GM06990 (cell line): ENCODE data around the gene TICAM1.
"Not testable (repeated sequence)": the region's sequence is repeated elsewhere in the genome, so short reads cannot be mapped to it uniquely, and the experiment has no call there.

Source experiments
- DNase-seq: peaks from one replicate; pipeline ENCODE4 v3.0.0-alpha.2; 2011; ENCODE audit not compliant: insufficient read length; ENCODE audit errors: extremely low read depth
- H3K27me3 ChIP-seq: replicated peaks from 2 replicates; pipeline ENCODE4 v1.6.0; 2011; ENCODE audit warnings: low read length; ENCODE audit not compliant: control insufficient read depth, insufficient read depth
- H3K36me3 ChIP-seq: 2 replicates; pipeline ENCODE4 v1.5.1; 2011; ENCODE audit warnings: low read length; ENCODE audit not compliant: control insufficient read depth, insufficient read depth
- H3K4me3 ChIP-seq: replicated peaks from 2 replicates; pipeline ENCODE4 v1.5.1; 2011; ENCODE audit warnings: low read depth, mild to moderate bottlenecking, control low read depth, low read length
- TF ChIP-seq, protein P1 (sequence below): IDR thresholded peaks from 2 replicates; pipeline ENCODE4 v1.5.1; 2011; ENCODE audit warnings: low read length, control low read depth, mild to moderate bottlenecking, inconsistent platforms; ENCODE audit not compliant: insufficient read depth, poor library complexity, severe bottlenecking

Gene TICAM1

DNA sequence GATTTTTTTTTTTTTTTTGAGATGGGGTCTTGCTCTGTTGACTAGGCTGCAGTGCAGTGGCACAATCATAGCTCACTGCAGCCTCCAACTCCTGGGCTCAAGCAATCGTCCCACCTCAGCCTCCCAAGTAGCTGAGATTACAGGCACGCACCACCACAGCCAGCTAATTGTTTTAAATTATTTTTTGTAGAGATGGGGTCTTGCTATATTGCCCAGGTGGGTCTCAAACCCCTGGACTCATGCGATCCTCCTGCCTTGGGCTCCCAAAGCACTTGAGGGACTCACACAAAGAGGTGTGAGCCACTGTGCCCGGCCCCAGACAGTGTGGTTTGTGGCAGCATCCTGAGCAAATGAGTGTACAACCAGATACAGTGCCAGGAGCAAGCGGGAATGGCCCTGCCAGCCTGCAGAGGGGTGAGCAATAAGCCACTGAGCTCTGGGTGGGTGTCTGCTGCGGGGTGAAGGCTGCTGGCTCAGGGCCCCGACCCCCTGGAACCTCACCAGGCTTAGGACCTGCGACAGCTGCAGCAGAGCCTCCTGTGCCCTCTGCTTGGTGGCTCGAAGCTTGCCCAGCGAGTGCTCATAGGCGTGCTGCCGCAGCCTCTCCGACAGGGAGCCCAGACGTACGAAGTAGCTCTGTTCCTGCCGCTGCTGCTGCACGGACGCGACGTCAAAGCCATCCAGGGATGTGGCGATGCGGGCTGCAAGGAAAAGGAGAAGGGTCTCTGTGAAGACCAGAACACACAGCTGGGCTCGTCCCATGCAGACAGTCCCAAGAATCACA is 15.9 kb upstream of the TICAM1 start:
- no peak overlapping the region for H3K4me3 ChIP-seq
- TF ChIP-seq, protein P1, sequence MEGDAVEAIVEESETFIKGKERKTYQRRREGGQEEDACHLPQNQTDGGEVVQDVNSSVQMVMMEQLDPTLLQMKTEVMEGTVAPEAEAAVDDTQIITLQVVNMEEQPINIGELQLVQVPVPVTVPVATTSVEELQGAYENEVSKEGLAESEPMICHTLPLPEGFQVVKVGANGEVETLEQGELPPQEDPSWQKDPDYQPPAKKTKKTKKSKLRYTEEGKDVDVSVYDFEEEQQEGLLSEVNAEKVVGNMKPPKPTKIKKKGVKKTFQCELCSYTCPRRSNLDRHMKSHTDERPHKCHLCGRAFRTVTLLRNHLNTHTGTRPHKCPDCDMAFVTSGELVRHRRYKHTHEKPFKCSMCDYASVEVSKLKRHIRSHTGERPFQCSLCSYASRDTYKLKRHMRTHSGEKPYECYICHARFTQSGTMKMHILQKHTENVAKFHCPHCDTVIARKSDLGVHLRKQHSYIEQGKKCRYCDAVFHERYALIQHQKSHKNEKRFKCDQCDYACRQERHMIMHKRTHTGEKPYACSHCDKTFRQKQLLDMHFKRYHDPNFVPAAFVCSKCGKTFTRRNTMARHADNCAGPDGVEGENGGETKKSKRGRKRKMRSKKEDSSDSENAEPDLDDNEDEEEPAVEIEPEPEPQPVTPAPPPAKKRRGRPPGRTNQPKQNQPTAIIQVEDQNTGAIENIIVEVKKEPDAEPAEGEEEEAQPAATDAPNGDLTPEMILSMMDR = no peak
- H3K27me3 ChIP-seq = no peaks in the 10 kb centered on the region
- peaks cover 13% of the 10 kb centered on the region for H3K36me3 ChIP-seq
- no peak for DNase-seq

- H3K4me3 ChIP-seq, DNase-seq, H3K36me3 ChIP-seq, H3K27me3 ChIP-seq: not testable (repeated sequence)
Observed at GRCh38 chr19:4845975-4846374, 14.5 kb upstream of the TICAM1 start.

DNA sequence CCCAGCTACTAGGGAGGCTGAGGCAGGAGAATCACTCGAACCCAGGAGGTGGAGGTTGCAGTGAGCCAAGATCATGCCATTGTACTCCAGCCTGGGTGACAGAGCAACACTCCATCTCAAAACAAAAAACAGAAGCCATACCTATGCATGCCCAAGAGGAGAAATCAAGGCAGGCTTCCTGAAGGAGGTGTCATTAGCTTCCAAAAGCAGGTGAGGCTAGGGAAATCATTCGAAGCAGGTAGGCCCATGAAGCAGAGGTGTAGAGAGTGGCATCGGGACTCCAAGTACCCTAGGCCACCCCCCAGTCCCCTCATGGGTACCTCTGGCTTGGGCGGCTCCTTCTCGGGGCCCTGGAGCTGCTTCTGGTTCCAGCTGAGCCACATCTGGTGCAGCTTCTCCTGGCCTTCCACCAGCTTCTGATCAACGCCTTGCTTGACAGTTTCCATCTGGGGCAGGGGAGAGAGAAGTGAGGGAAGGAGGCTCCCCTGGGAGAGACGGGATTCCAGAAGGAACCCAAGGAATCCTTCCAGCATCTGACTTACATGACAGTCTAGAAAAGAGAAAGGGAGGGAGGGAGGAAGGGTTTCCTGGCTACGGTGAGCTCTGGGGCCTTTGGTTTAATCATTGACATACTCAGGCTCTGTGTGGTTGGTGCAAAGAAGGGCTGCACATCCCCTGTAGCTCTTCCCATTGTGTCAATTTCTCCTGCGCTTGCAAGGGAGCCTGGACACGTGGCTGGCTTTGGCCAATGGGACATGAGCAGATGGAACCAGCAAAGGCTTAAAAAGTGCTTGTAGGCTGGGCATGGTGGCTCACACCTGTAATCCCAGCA is 13.1 kb upstream of the TICAM1 start:
- DNase-seq = no peak
- Histone ChIP-seq H3K27me3 (no peaks in the 10 kb centered on the region), H3K36me3 (peaks cover 9% of the 10 kb centered on the region), H3K4me3 (no peak overlapping the region)
- TF ChIP-seq, protein P1 = no peak

DNA sequence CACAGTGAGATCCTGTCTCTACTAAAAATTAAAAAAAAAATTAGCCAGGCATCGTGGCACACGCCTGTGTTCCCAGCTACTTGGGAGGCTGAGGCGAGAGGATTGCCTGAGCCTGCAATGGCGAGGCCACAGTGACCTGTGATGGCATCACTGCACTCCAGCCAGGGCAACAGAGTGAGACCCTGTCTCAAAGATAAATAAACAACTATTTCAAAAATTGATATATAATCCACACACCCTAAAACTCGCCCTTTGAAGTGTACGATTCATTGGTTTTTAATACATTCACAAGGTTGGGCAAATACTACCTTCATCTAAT is 12.1 kb upstream of the TICAM1 start:
- no peaks in the 10 kb centered on the region for H3K27me3 ChIP-seq

GRCh38 chr19:4839192-4839591 is 7.7 kb upstream of the TICAM1 start:
- H3K36me3 ChIP-seq = peaks cover 2% of the 10 kb centered on the region
- no peak for DNase-seq
- TF ChIP-seq, protein P1 = no peak
- H3K27me3 ChIP-seq = no peaks in the 10 kb centered on the region
- H3K4me3 ChIP-seq = no peak overlapping the region

More for the DNA sequence above, 12.1 kb upstream of the TICAM1 start:
- Histone ChIP-seq H3K36me3 (peaks cover 11% of the 10 kb centered on the region), H3K4me3 (no peak overlapping the region)
- TF ChIP-seq, protein P1 = no peak
- no peak for DNase-seq

DNA sequence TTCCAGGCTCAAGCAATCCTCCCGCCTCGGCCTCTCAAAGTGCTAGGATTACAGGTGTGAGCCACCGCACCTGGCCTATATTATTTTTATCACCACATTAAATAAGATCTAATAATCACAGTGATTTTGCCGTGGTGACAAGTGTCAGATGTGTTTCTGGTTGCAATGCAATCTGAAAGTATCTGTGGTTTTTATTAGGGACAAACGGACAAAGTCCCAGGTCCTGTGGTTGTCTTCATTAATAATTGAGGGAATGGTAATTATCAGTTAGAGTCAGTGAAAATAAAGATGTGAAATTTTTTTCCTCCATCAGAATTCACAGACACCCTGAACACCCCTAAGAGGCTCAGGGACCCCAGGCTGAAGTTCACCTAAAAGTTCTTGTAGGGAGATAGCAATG is 1.3 kb upstream of the TICAM1 start:
- TF ChIP-seq, protein P1 = no peak

GRCh38 chr19:4831979-4832340 is 448 bp upstream of the TICAM1 start:
- not testable (repeated sequence) for DNase-seq, H3K36me3 ChIP-seq, H3K27me3 ChIP-seq
- peak overlapping the region; percentile 92 for H3K4me3 ChIP-seq

More for the DNA sequence above, 1.3 kb upstream of the TICAM1 start:
- DNase-seq = no peak
- Histone ChIP-seq H3K36me3 (no peaks in the 10 kb centered on the region; the same call in 1 of the 2 replicates), H3K27me3 (no peaks in the 10 kb centered on the region), H3K4me3 (no peak overlapping the region)
